Measurements from ENCODE around the gene SREBF1. TPM values are rescaled to one million over a fixed set of nuclear protein-coding genes. Genes with fewer than 3 reads are reported as not detected.

The SREBF1 gene
- polyA plus RNA-seq, 6 donors from 2014 or later = 4.8 to 10.0 (median 5.4) TPM

DNA sequence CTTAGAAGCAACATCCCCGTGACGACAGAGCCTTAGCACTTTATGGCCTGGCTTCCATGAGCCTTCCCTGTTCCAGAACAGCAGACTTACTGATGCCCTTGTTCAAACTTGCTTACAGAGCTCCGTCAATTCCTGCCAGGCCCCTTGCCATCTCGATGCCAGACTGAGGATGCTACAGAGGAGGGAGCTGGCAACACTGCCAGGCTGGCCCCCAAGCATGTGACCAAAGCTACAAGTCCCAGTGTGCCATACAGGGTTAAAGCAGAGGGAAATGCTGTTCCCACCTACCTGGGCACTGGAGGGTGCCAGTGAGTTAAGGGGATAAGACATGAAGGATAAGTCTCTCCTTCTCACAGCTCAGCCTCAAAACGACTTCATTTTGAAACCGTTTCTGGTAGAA lies 33.5 kb upstream of the SREBF1 start:
- no peak for ATAC-seq (ENCODE audit: low read depth in 2 of 2)
- H3K27me3 Mint-ChIP-seq = no peaks in the 10 kb centered on the region
- no peak overlapping the region for H3K4me3 Mint-ChIP-seq
- H3K27ac Mint-ChIP-seq = peak overlapping the region in 1 of 6 donors; percentile 53
- H3K9me3 Mint-ChIP-seq = no peaks in the 10 kb centered on the region
- peaks cover under 1 to 6% of the 10 kb centered on the region in 2 donors for H3K36me3 Mint-ChIP-seq
- no peaks in the 10 kb centered on the region for H3K4me1 Mint-ChIP-seq
- no peak for DNase-seq

DNA sequence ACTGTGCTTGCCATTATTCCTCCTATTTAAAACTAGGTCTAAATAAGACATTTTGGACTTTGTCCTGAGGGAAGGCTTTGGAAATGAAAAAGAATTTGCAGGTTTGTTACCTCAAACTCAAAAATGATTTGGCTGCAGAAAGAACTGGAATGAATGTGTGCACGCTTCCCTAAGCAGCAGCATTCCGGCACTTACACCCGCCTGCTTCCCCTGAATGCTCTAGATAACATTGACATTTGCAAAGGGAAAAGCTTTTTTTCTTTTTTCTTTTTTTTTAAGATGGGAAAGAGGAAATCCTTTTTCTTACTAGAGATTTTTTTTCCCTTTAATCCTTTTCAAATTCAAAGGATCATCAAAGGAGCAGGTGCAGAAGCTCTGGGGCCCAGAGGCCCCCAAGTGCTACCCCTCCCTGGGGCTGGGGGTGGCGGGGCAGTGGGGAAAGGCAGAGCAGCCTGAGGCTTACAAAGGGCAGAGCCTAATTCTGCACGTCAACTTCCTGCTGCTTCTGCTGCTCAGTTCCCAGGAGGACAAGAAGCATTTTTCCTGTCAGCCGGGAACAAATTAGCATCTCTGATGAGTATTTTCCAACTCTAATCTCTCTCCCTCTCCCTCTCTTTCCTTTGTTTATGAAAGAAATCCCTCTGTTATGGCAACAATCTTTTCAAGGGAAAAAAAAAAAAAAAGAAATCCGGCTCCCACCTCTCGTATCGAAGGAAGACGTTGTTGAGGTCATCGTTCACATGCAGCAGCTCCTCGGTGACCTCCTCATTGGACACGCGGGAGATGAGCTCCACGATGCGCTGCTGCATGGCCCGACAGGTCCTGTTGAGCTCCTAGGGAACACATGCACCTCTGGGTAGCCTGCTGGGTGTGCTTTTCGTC lies 32.1 kb upstream of the SREBF1 start:
- no peak for ATAC-seq (ENCODE audit: low read depth in 2 of 2)
- no peak overlapping the region for H3K27ac Mint-ChIP-seq

DNA sequence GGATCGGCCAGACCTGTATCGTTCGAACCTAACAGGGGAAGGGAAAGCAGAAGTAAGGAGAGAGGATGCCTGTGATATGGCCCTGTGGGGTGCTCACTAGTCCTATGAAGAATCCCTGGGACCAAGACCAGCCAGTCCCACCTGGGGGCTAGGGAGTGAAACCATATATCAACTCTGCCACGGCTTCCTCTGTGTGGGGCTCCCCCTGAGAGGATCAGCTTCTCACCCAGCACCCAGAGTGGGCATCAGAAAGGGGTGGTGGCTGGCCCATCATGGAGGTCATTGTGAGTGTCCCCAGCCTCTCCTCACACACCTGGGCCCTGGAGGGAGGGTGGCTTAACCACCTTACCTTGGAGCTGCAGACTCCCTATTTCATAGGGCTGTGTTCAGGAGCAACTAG lies 30.1 kb upstream of the SREBF1 start:
- Mint-ChIP-seq H3K36me3 (no peaks in the 10 kb centered on the region), H3K27me3 (no peaks in the 10 kb centered on the region), H3K9me3 (no peaks in the 10 kb centered on the region), H3K4me3 (no peak overlapping the region), H3K4me1 (no peaks in the 10 kb centered on the region), H3K27ac (no peak overlapping the region)
- DNase-seq (no peak), ATAC-seq (ENCODE audit: low read depth in 2 of 2) (no peak)

More for the DNA sequence above, 32.1 kb upstream of the SREBF1 start:
- H3K9me3 Mint-ChIP-seq = no peaks in the 10 kb centered on the region
- H3K4me3 Mint-ChIP-seq = no peak overlapping the region
- H3K27me3 Mint-ChIP-seq = no peaks in the 10 kb centered on the region
- peaks cover 0 to 6% of the 10 kb centered on the region in 2 donors for H3K36me3 Mint-ChIP-seq
- no peaks in the 10 kb centered on the region for H3K4me1 Mint-ChIP-seq
- DNase-seq = no peak

DNA sequence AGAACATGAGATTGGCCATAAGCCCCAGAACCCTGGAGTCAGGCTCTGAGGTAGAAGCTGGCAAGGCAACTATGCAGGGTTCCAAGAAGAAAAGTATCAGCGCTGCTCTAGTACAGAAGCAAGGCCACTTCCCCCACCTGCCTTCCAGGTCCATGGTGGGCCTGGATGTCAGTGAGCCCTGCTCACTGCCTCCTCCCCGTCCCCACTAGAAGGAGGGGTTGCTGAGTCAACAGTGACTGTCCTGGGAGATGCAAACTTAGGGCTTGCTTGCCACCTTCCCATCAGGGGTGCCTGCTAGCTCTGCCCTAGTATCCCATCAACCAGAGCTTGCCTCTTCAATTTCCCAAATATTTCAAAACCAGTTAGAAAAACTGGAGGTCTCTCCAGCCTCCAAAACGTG lies 29.6 kb upstream of the SREBF1 start:
- H3K27me3 Mint-ChIP-seq = no peaks in the 10 kb centered on the region
- DNase-seq = no peak
- no peaks in the 10 kb centered on the region for H3K9me3 Mint-ChIP-seq
- H3K4me1 Mint-ChIP-seq = no peaks in the 10 kb centered on the region
- no peaks in the 10 kb centered on the region for H3K36me3 Mint-ChIP-seq
- H3K4me3 Mint-ChIP-seq = no peak overlapping the region
- no peak for ATAC-seq (ENCODE audit: low read depth in 2 of 2)
- no peak overlapping the region for H3K27ac Mint-ChIP-seq

DNA sequence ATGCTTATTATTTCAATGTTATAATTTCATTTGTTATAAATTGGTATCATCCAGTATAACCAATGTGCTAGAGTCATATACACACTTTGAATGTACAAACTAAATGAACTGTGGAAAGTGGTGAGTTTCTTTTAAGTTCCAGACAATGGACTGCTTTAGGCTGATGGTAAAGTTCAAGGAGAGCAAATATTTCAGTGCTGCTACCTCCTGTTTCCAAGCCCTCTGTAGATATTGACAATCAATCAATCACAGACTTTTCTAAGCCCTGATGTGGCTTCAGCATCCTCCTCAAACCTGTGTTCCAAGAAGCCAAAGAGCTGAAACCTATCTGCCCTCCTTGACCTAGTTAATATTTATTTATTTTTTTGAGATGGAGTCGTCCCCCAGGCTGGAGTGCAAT lies 28.2 kb upstream of the SREBF1 start:
- ATAC-seq (ENCODE audit: low read depth in 2 of 2) = no peak
- Mint-ChIP-seq H3K4me1 (peaks cover 0 to 3% (median 0%) of the 10 kb centered on the region in 3 donors), H3K27ac (no peak overlapping the region)

DNA sequence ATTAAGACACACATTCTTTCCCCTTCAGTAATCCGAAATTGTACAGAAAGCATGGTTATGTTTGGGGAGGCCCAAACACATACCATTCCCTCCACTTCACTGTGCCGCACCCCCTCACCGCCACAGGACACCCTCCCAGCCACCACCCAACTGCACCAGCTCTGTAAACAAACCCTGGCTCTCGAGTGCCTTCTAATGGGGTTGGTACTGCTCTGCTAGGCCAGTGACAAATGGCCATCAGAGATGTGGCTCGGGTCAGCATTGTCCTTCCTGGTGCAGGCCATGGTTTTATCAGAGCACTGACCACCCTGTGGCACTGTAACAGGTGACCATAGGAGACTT lies 24.0 kb upstream of the SREBF1 start:
- Mint-ChIP-seq H3K36me3 (no peaks in the 10 kb centered on the region), H3K9me3 (no peaks in the 10 kb centered on the region), H3K27me3 (no peaks in the 10 kb centered on the region), H3K4me3 (no peak overlapping the region), H3K4me1 (peaks cover 0 to 3% (median 0%) of the 10 kb centered on the region in 3 donors), H3K27ac (peak overlapping the region in 1 of 6 donors; percentile 68)
- no peak for DNase-seq
- ATAC-seq (ENCODE audit: low read depth in 2 of 2) = no peak

More for the DNA sequence above, 28.2 kb upstream of the SREBF1 start:
- no peak for DNase-seq
- no peaks in the 10 kb centered on the region for H3K36me3 Mint-ChIP-seq
- no peaks in the 10 kb centered on the region for H3K27me3 Mint-ChIP-seq
- no peak overlapping the region for H3K4me3 Mint-ChIP-seq
- H3K9me3 Mint-ChIP-seq = no peaks in the 10 kb centered on the region

DNA sequence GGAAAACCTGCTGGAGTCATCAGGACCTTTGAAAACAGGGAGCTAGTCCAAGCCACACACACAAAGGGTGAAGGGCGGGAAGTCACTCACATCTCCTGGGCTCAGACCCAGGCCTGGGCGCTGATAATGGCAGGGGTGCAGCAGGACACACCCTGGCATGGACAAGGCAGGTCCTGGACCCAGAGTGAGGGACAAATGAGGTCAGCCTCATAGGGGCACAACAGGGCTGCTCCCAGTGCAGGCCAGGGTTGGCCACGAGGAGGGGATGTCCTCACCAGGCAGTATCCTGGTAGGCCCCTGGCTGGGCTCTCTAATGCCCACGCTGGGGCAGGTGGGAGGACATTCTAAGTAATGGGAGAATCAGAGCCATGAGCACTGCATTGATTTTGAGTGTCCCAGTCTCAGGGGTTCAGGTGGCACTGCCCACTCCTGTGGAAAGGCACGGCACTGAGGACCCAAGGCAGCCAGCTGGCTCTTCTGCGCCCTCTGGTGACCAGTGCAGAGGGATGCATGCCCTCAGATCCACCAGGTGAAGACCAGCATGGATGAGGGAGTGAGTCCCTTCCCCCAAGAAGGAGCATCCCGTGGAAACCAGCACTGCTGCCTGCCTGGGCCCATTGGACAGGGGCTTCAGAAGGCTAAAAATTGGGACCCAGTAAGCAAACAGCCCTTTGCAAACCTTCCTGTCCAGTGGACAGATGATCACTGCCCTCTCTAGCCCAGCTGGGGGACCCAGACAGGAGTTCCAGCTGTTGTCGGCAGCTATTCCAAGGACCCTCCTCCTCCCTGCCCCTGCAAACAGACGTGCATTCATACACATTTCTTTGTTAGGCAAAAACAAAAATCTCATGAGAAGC lies 23.4 kb upstream of the SREBF1 start:
- peaks cover 0 to 3% (median 0%) of the 10 kb centered on the region in 3 donors for H3K4me1 Mint-ChIP-seq
- DNase-seq (peak; percentile 67), ATAC-seq (ENCODE audit: low read depth in 2 of 2) (peak; percentile 97 to 98)
- no peak overlapping the region for H3K4me3 Mint-ChIP-seq
- H3K27ac Mint-ChIP-seq = no peak overlapping the region
- no peaks in the 10 kb centered on the region for H3K36me3 Mint-ChIP-seq
- no peaks in the 10 kb centered on the region for H3K27me3 Mint-ChIP-seq
- no peaks in the 10 kb centered on the region for H3K9me3 Mint-ChIP-seq

DNA sequence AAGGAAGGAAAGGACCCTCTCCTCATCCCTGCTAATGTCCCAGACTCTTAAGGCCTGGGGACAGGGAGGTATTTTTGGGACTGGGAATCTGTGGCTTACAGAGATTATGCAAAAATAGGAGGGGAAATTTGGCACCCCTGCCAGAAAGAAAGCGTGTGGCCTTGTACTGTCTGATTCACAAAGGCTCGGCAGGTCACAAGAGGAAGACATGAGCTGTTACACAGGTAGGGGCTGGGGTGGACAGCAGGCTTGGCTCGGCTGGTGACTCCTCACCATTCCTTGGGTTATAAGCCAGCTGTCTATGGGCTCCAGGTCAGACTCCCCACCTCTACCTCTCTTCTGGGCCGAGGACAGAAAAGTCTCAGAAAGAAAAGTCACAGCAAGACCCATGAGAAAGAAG lies 20.7 kb upstream of the SREBF1 start:
- H3K27ac Mint-ChIP-seq = peak overlapping the region in 1 of 6 donors; percentile 86
- no peak for ATAC-seq (ENCODE audit: low read depth in 2 of 2)
- H3K9me3 Mint-ChIP-seq = no peaks in the 10 kb centered on the region
- no peaks in the 10 kb centered on the region for H3K36me3 Mint-ChIP-seq
- H3K27me3 Mint-ChIP-seq = no peaks in the 10 kb centered on the region
- H3K4me3 Mint-ChIP-seq = peak overlapping the region in 1 of 8 donors; percentile 61
- DNase-seq = no peak
- peaks cover 0 to 3% (median 0%) of the 10 kb centered on the region in 3 donors for H3K4me1 Mint-ChIP-seq

DNA sequence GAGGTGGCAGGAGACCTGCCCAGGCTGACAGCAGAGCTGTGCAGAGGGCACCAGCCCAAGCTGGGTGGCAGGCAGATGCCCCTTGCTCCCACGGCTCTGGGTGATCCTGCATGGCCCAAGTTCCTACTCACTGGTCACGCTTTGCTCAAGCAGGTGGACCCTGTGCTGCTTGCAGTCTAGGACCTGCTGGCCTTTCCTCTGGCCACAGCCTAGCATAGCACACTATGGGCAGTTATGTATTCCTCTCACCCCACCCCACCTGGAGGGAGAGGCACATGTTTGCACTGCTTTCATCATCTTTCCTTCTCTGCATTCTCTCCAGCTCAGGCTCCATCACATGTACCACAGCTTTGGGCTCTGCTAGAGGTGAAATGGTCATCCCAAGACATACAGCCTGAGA lies 19.6 kb upstream of the SREBF1 start:
- no peak for ATAC-seq (ENCODE audit: low read depth in 2 of 2)
- Mint-ChIP-seq H3K36me3 (no peaks in the 10 kb centered on the region), H3K4me3 (no peak overlapping the region), H3K4me1 (peaks cover 9 to 10% (median 9%) of the 10 kb centered on the region in 3 donors), H3K27ac (peak overlapping the region in 1 of 6 donors; percentile 49), H3K9me3 (no peaks in the 10 kb centered on the region), H3K27me3 (no peaks in the 10 kb centered on the region)
- DNase-seq = no peak

DNA sequence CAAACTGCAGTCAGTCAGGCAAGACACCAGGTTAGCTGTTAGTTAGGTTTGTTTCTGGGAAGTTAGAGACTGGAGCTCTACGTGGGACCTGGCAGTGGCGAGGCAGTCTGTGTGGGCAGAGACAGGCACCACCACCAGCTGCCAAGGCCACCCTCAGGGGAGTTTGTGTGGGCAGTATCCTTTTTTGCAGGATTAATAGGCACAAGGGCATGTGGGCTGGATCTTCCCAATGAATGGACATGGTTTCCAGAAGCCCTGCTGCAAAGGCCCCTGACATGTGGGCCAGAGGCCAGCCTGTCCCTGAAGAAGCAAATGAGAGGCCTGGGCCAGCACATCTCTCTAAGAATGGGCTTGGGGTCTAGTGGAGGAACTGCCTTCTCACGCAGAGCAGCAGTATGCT lies 19.2 kb upstream of the SREBF1 start:
- no peak for DNase-seq
- Mint-ChIP-seq H3K4me3 (no peak overlapping the region), H3K4me1 (peaks cover 13 to 14% (median 13%) of the 10 kb centered on the region in 3 donors), H3K27ac (peak overlapping the region in 1 of 6 donors; percentile 53), H3K27me3 (no peaks in the 10 kb centered on the region), H3K9me3 (no peaks in the 10 kb centered on the region), H3K36me3 (no peaks in the 10 kb centered on the region)
- ATAC-seq (ENCODE audit: low read depth in 2 of 2) = no peak

DNA sequence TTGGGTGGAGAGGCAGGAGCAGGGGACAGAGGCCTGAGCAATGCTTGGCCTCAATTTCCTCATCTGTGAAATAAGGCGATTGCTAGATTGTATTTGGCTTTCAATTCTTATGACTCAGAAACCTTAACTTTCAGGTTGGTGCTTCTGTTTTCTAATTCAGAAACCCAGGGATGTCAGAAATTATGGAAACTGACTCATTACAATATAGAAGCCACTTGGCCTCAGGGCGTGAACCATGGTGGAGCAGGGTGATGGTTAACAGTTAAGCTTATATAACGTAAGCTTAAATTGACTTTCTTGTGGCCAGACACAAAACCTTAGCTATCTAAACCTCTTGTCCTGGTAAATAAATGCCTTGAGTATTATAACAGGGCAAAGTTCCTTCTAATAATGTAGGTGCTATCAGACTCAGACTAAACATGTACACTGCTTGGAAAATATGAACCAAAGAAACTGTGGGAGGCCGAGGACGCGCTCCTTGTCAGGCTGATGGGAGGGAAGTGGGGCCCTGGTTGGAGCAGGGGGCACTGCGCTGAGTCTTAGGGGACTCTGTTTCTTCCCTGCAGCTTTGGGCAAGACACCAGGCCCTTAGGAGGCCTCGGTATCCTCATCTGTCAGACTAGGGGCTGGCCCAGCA lies 17.1 kb upstream of the SREBF1 start:
- DNase-seq = no peak
- H3K4me1 Mint-ChIP-seq = peaks cover 24 to 33% (median 31%) of the 10 kb centered on the region in 3 donors

DNA sequence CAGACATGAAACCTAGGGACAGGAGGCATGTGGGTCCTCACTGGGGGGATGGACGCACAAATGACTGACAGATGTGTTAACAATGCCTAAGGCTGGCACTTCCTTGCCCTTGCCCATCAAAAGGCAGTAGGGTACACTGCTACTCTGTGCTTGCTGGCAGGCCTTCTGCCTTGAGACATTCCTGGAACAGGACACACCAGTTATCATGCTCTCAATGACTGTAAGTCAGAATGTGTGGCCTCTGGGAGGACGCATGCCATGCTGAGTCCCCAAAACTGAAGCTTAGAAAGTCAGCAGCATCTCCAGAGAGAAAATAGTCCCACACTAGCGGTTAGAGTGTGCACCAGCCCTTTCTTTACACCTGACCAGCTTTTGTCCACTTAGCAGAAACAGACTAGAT lies 16.1 kb upstream of the SREBF1 start:
- no peaks in the 10 kb centered on the region for H3K27me3 Mint-ChIP-seq
- H3K4me1 Mint-ChIP-seq = peaks cover 27 to 41% (median 33%) of the 10 kb centered on the region in 3 donors
- no peaks in the 10 kb centered on the region for H3K9me3 Mint-ChIP-seq
- no peak for ATAC-seq (ENCODE audit: low read depth in 2 of 2)
- H3K36me3 Mint-ChIP-seq = no peaks in the 10 kb centered on the region
- no peak for DNase-seq
- no peak overlapping the region for H3K4me3 Mint-ChIP-seq
- no peak overlapping the region for H3K27ac Mint-ChIP-seq

More for the DNA sequence above, 17.1 kb upstream of the SREBF1 start:
- Mint-ChIP-seq H3K36me3 (no peaks in the 10 kb centered on the region), H3K4me3 (no peak overlapping the region), H3K27me3 (no peaks in the 10 kb centered on the region), H3K27ac (peak overlapping the region in 1 of 6 donors; percentile 42), H3K9me3 (no peaks in the 10 kb centered on the region)
- ATAC-seq (ENCODE audit: low read depth in 2 of 2) = no peak

Measured in naive B cell (primary cell).